Liver (tissue), 9 donors: ENCODE data around the gene ERVK3-1. TPM values are rescaled to one million over a fixed set of nuclear protein-coding genes. Genes with fewer than 3 reads are reported as not detected.

Experiments used
- DNase-seq: peaks from one replicate; pipeline ENCODE4 v3.0.0-alpha.2; 2017; ENCODE audit warnings: low spot score
- H3K27ac ChIP-seq, 2 donors: one replicate each; pipeline ENCODE4 v1.7.0; 2013; ENCODE audit warnings: inconsistent platforms in 2 of 2, low read length in 2 of 2, control low read depth in 1 of 2, low read depth in 1 of 2, mild to moderate bottlenecking in 1 of 2
- H3K27me3 ChIP-seq, 4 donors: one replicate each; pipeline versions ENCODE4 v1.6.1 to v1.7.0; 2013; ENCODE audit warnings: low read length in 3 of 4, inconsistent platforms in 1 of 4, mild to moderate bottlenecking in 1 of 4, moderate library complexity in 1 of 4; ENCODE audit not compliant: control insufficient read depth in 4 of 4, insufficient read depth in 4 of 4
- H3K36me3 ChIP-seq, 4 donors: one replicate each; pipeline versions ENCODE4 v1.6.1 to v1.7.0; 2013; ENCODE audit warnings: low read length in 3 of 4, mild to moderate bottlenecking in 3 of 4, low read depth in 1 of 4, moderate library complexity in 1 of 4; ENCODE audit not compliant: control insufficient read depth in 4 of 4, insufficient read depth in 3 of 4
- H3K4me1 ChIP-seq, 4 donors: one replicate each; pipeline versions ENCODE4 v1.6.1 to v1.7.0; 2013; ENCODE audit warnings: low read length in 3 of 4, mild to moderate bottlenecking in 3 of 4, moderate library complexity in 1 of 4; ENCODE audit not compliant: control insufficient read depth in 4 of 4, insufficient read depth in 4 of 4
- H3K4me3 ChIP-seq, 3 donors: one replicate each; pipeline versions ENCODE4 v1.6.1 to v1.7.0; 2013; ENCODE audit warnings: low read length in 3 of 3, control low read depth in 1 of 3, low read depth in 1 of 3, mild to moderate bottlenecking in 1 of 3
- H3K9ac ChIP-seq, 2 donors: one replicate each; pipeline ENCODE4 v1.7.0; 2013; ENCODE audit warnings: low read length in 2 of 2, mild to moderate bottlenecking in 2 of 2, moderate library complexity in 2 of 2, control low read depth in 1 of 2, low read depth in 1 of 2
- H3K9me3 ChIP-seq, 4 donors: one replicate each; pipeline versions ENCODE4 v1.6.1 to v1.7.0; 2013; ENCODE audit warnings: low read length in 3 of 4; ENCODE audit not compliant: control insufficient read depth in 4 of 4
- ATF3 ChIP-seq: IDR thresholded peaks from 2 replicates; pipeline ENCODE4 v1.6.1; 2016; ENCODE audit warnings: antibody characterized with exemption
- EGR1 ChIP-seq, 2 donors: IDR thresholded peaks; 2 replicates each; pipeline ENCODE4 v1.6.1; 2016 to 2018; ENCODE audit warnings: antibody characterized with exemption in 2 of 2, low read depth in 2 of 2
- FOXA1 ChIP-seq: IDR thresholded peaks from 2 replicates; pipeline ENCODE4 v1.6.1; 2016; ENCODE audit warnings: antibody characterized with exemption
- FOXA2 ChIP-seq: IDR thresholded peaks from 2 replicates; pipeline ENCODE4 v1.6.1; 2016; ENCODE audit warnings: antibody characterized with exemption
- GABPA ChIP-seq, 2 donors: IDR thresholded peaks in 1 of 2; conservative IDR thresholded peaks in 1 of 2; 2 replicates each; pipeline ENCODE4 v1.6.1; 2016; ENCODE audit warnings: antibody characterized with exemption in 2 of 2, mild to moderate bottlenecking in 1 of 2, moderate library complexity in 1 of 2
- HNF4A ChIP-seq, 2 donors: conservative IDR thresholded peaks; 2 replicates each; pipeline ENCODE4 v1.6.1; 2016; ENCODE audit warnings: antibody characterized with exemption in 2 of 2, mild to moderate bottlenecking in 2 of 2
- HNF4G ChIP-seq: IDR thresholded peaks from 2 replicates; pipeline ENCODE4 v1.6.1; 2016; ENCODE audit warnings: antibody characterized with exemption
- JUND ChIP-seq, 2 donors: IDR thresholded peaks; 2 replicates each; pipeline ENCODE4 v1.6.1; 2016; ENCODE audit warnings: antibody characterized with exemption in 2 of 2
- MAX ChIP-seq: IDR thresholded peaks from 2 replicates; pipeline ENCODE4 v1.6.1; 2016; ENCODE audit warnings: antibody characterized with exemption
- NR2F2 ChIP-seq: IDR thresholded peaks from 2 replicates; pipeline ENCODE4 v1.6.1; 2016; ENCODE audit warnings: antibody characterized with exemption
- RAD21 ChIP-seq, 2 donors: IDR thresholded peaks; 2 replicates each; pipeline ENCODE4 v1.6.1; 2016; ENCODE audit warnings: antibody characterized with exemption in 2 of 2, mild to moderate bottlenecking in 2 of 2
- REST ChIP-seq: IDR thresholded peaks from 2 replicates; pipeline ENCODE4 v1.6.1; 2016; ENCODE audit warnings: antibody characterized with exemption, mild to moderate bottlenecking
- RXRA ChIP-seq, 2 donors: IDR thresholded peaks; 2 replicates each; pipeline ENCODE4 v1.6.1; 2017 to 2018; ENCODE audit warnings: antibody characterized with exemption in 2 of 2, mild to moderate bottlenecking in 1 of 2
- SP1 ChIP-seq: IDR thresholded peaks from 2 replicates; pipeline ENCODE4 v1.6.1; 2018; ENCODE audit warnings: antibody characterized with exemption, mild to moderate bottlenecking
- TAF1 ChIP-seq: conservative IDR thresholded peaks from 2 replicates; pipeline ENCODE4 v1.6.1; 2016; ENCODE audit warnings: antibody characterized with exemption, mild to moderate bottlenecking
- YY1 ChIP-seq: IDR thresholded peaks from 2 replicates; pipeline ENCODE4 v1.6.1; 2016; ENCODE audit warnings: antibody characterized with exemption, mild to moderate bottlenecking
- ZBTB33 ChIP-seq: IDR thresholded peaks from 2 replicates; pipeline ENCODE4 v1.6.1; 2016; ENCODE audit warnings: antibody characterized with exemption
- WGBS: extraction: QIAGEN DNeasy Blood & Tissue Kit; methylation state at CpG from one replicate; pipeline ENCODE4 v1.1.7; 2013; 5-methylcytosine and 5-hydroxymethylcytosine counted together
- polyA plus RNA-seq, 2 donors: library from polyadenylated mRNA; stranded (reverse) in 1 of 2; unstranded in 1 of 2; fragments of 200-250 nt in 1 of 2; fragments of >200 nt in 1 of 2; fragmentation: Nextera tagmentation in 1 of 2; extraction: Ambion mirVana in 1 of 2; gene quantifications; one replicate each; pipeline versions ENCODE4 v1.2.1 to v1.2.3, GENCODE V29; 2013 to 2015
- total RNA-seq, 2 donors: library from RNA; depleted of rRNA; stranded (reverse); fragments of >200 nt; gene quantifications; one replicate each; pipeline ENCODE4 v1.2.3, GENCODE V29; 2014
- donor health status: healthy.
- donor health status: healthy.
- donor health status: healthy.
- donor health status: healthy.
- donor health status: healthy.

The ERVK3-1 gene
- total and polyA plus RNA-seq, 4 donors: 17.6 to 31.7 (median 24.7) TPM

- DNase-seq: no peak
- peaks cover 3 to 14% (median 7%) of the 10 kb centered on the region in 4 donors for H3K4me1 ChIP-seq
- TF ChIP-seq ZBTB33 (no peak), FOXA2 (no peak), EGR1 (IDR thresholded peaks at IDR 0.05; ENCODE audit: low read depth in 2 of 2) (no peak), SP1 (no peak), GABPA (IDR thresholded peaks at IDR 0.05 in 1 of 2, conservative IDR thresholded peaks at IDR 0.05 in 1 of 2) (no peak), ATF3 (no peak), HNF4G (no peak), JUND (IDR thresholded peaks at IDR 0.05) (no peak), FOXA1 (no peak), NR2F2 (no peak), YY1 (no peak), REST (no peak), MAX (no peak), RAD21 (IDR thresholded peaks at IDR 0.05) (no peak), TAF1 (no peak), RXRA (IDR thresholded peaks at IDR 0.05) (no peak)
- H3K36me3 ChIP-seq: no peaks in the 10 kb centered on the region
- peak overlapping the region; percentile 56 to 79 (median 78) for H3K4me3 ChIP-seq
- 7% methylated on average over 28 of the region's 28 CpGs for WGBS
- H3K9ac ChIP-seq: peak overlapping the region; percentile 66 to 86
- peak overlapping the region; percentile 88 to 91 for H3K27ac ChIP-seq
- no peaks in the 10 kb centered on the region for H3K9me3 ChIP-seq
- no peaks in the 10 kb centered on the region for H3K27me3 ChIP-seq
Observed at GRCh38 chr19:58361900-58362271, 56.7 kb downstream of the ERVK3-1 start.

- TF ChIP-seq HNF4G: no peak
- TF ChIP-seq RAD21 (IDR thresholded peaks at IDR 0.05): peak in 1 of 2 donors; percentile 45
- peak; percentile 95 for TF ChIP-seq YY1
- no peak for TF ChIP-seq FOXA2
- TF ChIP-seq FOXA1: peak; percentile 19
- peak; percentile 74 to 90 for TF ChIP-seq GABPA (IDR thresholded peaks at IDR 0.05 in 1 of 2, conservative IDR thresholded peaks at IDR 0.05 in 1 of 2)
- peak; percentile 67 for TF ChIP-seq TAF1
- TF ChIP-seq SP1: peak; percentile 49
- peak in 1 of 2 donors; percentile 9 for TF ChIP-seq JUND (IDR thresholded peaks at IDR 0.05)
- TF ChIP-seq EGR1 (IDR thresholded peaks at IDR 0.05; ENCODE audit: low read depth in 2 of 2): peak in 1 of 2 donors; percentile 0
- TF ChIP-seq ATF3: no peak
- TF ChIP-seq MAX: peak; percentile 35
- peak; percentile 89 for TF ChIP-seq REST
- peak in 1 of 2 donors; percentile 2 for TF ChIP-seq HNF4A (conservative IDR thresholded peaks at IDR 0.05)
- peak; percentile 97 for DNase-seq
- Histone ChIP-seq H3K4me1 (peaks cover 3 to 11% (median 7%) of the 10 kb centered on the region in 4 donors), H3K9me3 (no peaks in the 10 kb centered on the region), H3K9ac (peak within 1 kb of the TSS; percentile 66 to 86), H3K36me3 (no peaks in the 10 kb centered on the region), H3K4me3 (peak within 1 kb of the TSS; percentile 56 to 79 (median 78)), H3K27ac (peak within 1 kb of the TSS; percentile 88 to 91), H3K27me3 (no peaks in the 10 kb centered on the region)
- WGBS: under 1% methylated on average over 74 of the region's 74 CpGs
Observed at GRCh38 chr19:58362272-58362994, 57.3 kb downstream of the ERVK3-1 start, which contains the start of gene ZNF497. ZNF497 (minus strand) TSS chr19:58362751; CDS start chr19:58357635, 5,116 bp downstream.
